Measurements from ENCODE around the gene PRKN. TPM values are rescaled to one million over a fixed set of nuclear protein-coding genes. Genes with fewer than 3 reads are reported as not detected.

Gene PRKN
- under 1 TPM; 0.22 to 0.55 TPM for total RNA-seq
- polyA plus RNA-seq = 1.0 TPM

- Mint-ChIP-seq H3K4me3 (peak within 1 kb of the TSS; percentile 83 to 99 (median 93)), H3K9me3 (peaks cover 0 to 2% (median 0%) of the 10 kb centered on the region in 5 donors), H3K36me3 (peaks cover 0 to 1% (median 0%) of the 10 kb centered on the region in 3 donors), H3K4me1 (peaks cover 8 to 19% (median 18%) of the 10 kb centered on the region in 3 donors), H3K27me3 (peaks cover 4 to 9% of the 10 kb centered on the region in 2 donors), H3K27ac (peak within 1 kb of the TSS; percentile 87 to 99 (median 97))
- CTCF ChIA-PET = no interaction called here
- Histone ChIP-seq H3K9me3 (ENCODE audit: low read length) (no peaks in the 10 kb centered on the region), H3K36me3 (ENCODE audit: insufficient read depth, low read length) (no peaks in the 10 kb centered on the region), H3K27me3 (ENCODE audit: insufficient read depth, low read length, poor library complexity, severe bottlenecking) (no peaks in the 10 kb centered on the region), H3K27ac (ENCODE audit: low read depth, low read length) (peak within 1 kb of the TSS; percentile 64), H3K4me1 (ENCODE audit: insufficient read depth, low read length) (peaks cover 12% of the 10 kb centered on the region), H3K4me3 (ENCODE audit: low read length) (peak within 1 kb of the TSS; percentile 61)
- DNase-seq = peak; percentile 92 to 99 (median 94)
- POLR2A ChIA-PET = no interaction called here
These were observed at the start of gene PRKN, which contains the start of gene PACRG for GRCh38 chr6:162727322-162728182. TSS of gene PRKN (minus strand) at chr6:162727766. TSS of gene PACRG (plus strand) at chr6:162727974.

- H3K27me3 ChIP-seq (ENCODE audit: insufficient read depth, low read length, poor library complexity, severe bottlenecking) = no peaks in the 10 kb centered on the region
- H3K4me3 ChIP-seq (ENCODE audit: low read length) = no peak overlapping the region
- no peak overlapping the region for H3K27ac ChIP-seq (ENCODE audit: low read depth, low read length)
- H3K9me3 ChIP-seq (ENCODE audit: low read length) = no peaks in the 10 kb centered on the region
- H3K36me3 ChIP-seq (ENCODE audit: insufficient read depth, low read length) = no peaks in the 10 kb centered on the region
- H3K4me1 ChIP-seq (ENCODE audit: insufficient read depth, low read length) = no peaks in the 10 kb centered on the region
- H3K4me1 Mint-ChIP-seq = no peaks in the 10 kb centered on the region
- CTCF ChIA-PET = no interaction called here
- no peak for DNase-seq
- H3K9me3 Mint-ChIP-seq = peaks cover 4 to 30% (median 7%) of the 10 kb centered on the region in 5 donors
- POLR2A ChIA-PET = no interaction called here
- no peak overlapping the region for H3K4me3 Mint-ChIP-seq
- no peaks in the 10 kb centered on the region for H3K27me3 Mint-ChIP-seq
- no peaks in the 10 kb centered on the region for H3K36me3 Mint-ChIP-seq
- H3K27ac Mint-ChIP-seq = no peak overlapping the region
These were observed 49.5 kb upstream of the PRKN start for GRCh38 chr6:162777091-162777490.

- Mint-ChIP-seq H3K4me1 (peaks cover 0 to under 1% (median 0%) of the 10 kb centered on the region in 3 donors), H3K27ac (no peak overlapping the region), H3K9me3 (peaks cover 0 to 5% (median 0%) of the 10 kb centered on the region in 5 donors), H3K4me3 (no peak overlapping the region), H3K36me3 (no peaks in the 10 kb centered on the region), H3K27me3 (no peaks in the 10 kb centered on the region)
- Histone ChIP-seq H3K27ac (ENCODE audit: low read depth, low read length) (no peak overlapping the region), H3K9me3 (ENCODE audit: low read length) (no peaks in the 10 kb centered on the region), H3K4me3 (ENCODE audit: low read length) (no peak overlapping the region), H3K4me1 (ENCODE audit: insufficient read depth, low read length) (no peaks in the 10 kb centered on the region), H3K36me3 (ENCODE audit: insufficient read depth, low read length) (no peaks in the 10 kb centered on the region), H3K27me3 (ENCODE audit: insufficient read depth, low read length, poor library complexity, severe bottlenecking) (no peaks in the 10 kb centered on the region)
- ChIA-PET CTCF (no interaction called here), POLR2A (no interaction called here)
- no peak for DNase-seq
These were observed 46.4 kb upstream of the PRKN start for GRCh38 chr6:162773996-162774395.

- Mint-ChIP-seq H3K4me3 (no peak overlapping the region), H3K4me1 (peaks cover 0 to 3% (median 0%) of the 10 kb centered on the region in 3 donors), H3K9me3 (peaks cover 0 to 10% (median 0%) of the 10 kb centered on the region in 5 donors), H3K36me3 (no peaks in the 10 kb centered on the region), H3K27me3 (no peaks in the 10 kb centered on the region), H3K27ac (no peak overlapping the region)
- no peak overlapping the region for H3K4me3 ChIP-seq (ENCODE audit: low read length)
- ChIA-PET CTCF (no interaction called here), POLR2A (no interaction called here)
- H3K27ac ChIP-seq (ENCODE audit: low read depth, low read length) = no peak overlapping the region
- no peaks in the 10 kb centered on the region for H3K4me1 ChIP-seq (ENCODE audit: insufficient read depth, low read length)
- H3K27me3 ChIP-seq (ENCODE audit: insufficient read depth, low read length, poor library complexity, severe bottlenecking) = no peaks in the 10 kb centered on the region
- DNase-seq = no peak
- no peaks in the 10 kb centered on the region for H3K9me3 ChIP-seq (ENCODE audit: low read length)
- H3K36me3 ChIP-seq (ENCODE audit: insufficient read depth, low read length) = no peaks in the 10 kb centered on the region
These were observed 44.9 kb upstream of the PRKN start for GRCh38 chr6:162772466-162772865.

- POLR2A ChIA-PET = no interaction called here
- H3K27me3 Mint-ChIP-seq = no peaks in the 10 kb centered on the region
- Histone ChIP-seq H3K27me3 (ENCODE audit: insufficient read depth, low read length, poor library complexity, severe bottlenecking) (no peaks in the 10 kb centered on the region), H3K4me1 (ENCODE audit: insufficient read depth, low read length) (no peaks in the 10 kb centered on the region), H3K36me3 (ENCODE audit: insufficient read depth, low read length) (no peaks in the 10 kb centered on the region), H3K9me3 (ENCODE audit: low read length) (no peaks in the 10 kb centered on the region), H3K27ac (ENCODE audit: low read depth, low read length) (no peak overlapping the region), H3K4me3 (ENCODE audit: low read length) (no peak overlapping the region)
- peaks cover 0 to 3% (median 0%) of the 10 kb centered on the region in 3 donors for H3K4me1 Mint-ChIP-seq
- DNase-seq = no peak
- H3K9me3 Mint-ChIP-seq = peaks cover 0 to 10% (median 0%) of the 10 kb centered on the region in 5 donors
- H3K36me3 Mint-ChIP-seq = no peaks in the 10 kb centered on the region
- CTCF ChIA-PET = no interaction called here
- no peak overlapping the region for H3K27ac Mint-ChIP-seq
- no peak overlapping the region for H3K4me3 Mint-ChIP-seq
These were observed 43.4 kb upstream of the PRKN start for GRCh38 chr6:162770955-162771354.

GRCh38 chr6:162770136-162770535 lies 42.6 kb upstream of the PRKN start:
- ChIA-PET POLR2A (no interaction called here), CTCF (no interaction called here)
- Histone ChIP-seq H3K27me3 (ENCODE audit: insufficient read depth, low read length, poor library complexity, severe bottlenecking) (no peaks in the 10 kb centered on the region), H3K4me3 (ENCODE audit: low read length) (no peak overlapping the region), H3K27ac (ENCODE audit: low read depth, low read length) (no peak overlapping the region), H3K9me3 (ENCODE audit: low read length) (no peaks in the 10 kb centered on the region), H3K36me3 (ENCODE audit: insufficient read depth, low read length) (no peaks in the 10 kb centered on the region), H3K4me1 (ENCODE audit: insufficient read depth, low read length) (no peaks in the 10 kb centered on the region)
- Mint-ChIP-seq H3K9me3 (peaks cover 0 to 10% (median 0%) of the 10 kb centered on the region in 5 donors), H3K27ac (no peak overlapping the region), H3K4me3 (no peak overlapping the region), H3K4me1 (peaks cover 0 to 3% (median 0%) of the 10 kb centered on the region in 3 donors), H3K36me3 (no peaks in the 10 kb centered on the region), H3K27me3 (no peaks in the 10 kb centered on the region)
- DNase-seq = no peak

- H3K4me1 Mint-ChIP-seq = no peaks in the 10 kb centered on the region
- no peak overlapping the region for H3K27ac Mint-ChIP-seq
- CTCF ChIA-PET = no interaction called here
- H3K4me3 Mint-ChIP-seq = no peak overlapping the region
- no peak for DNase-seq
- Histone ChIP-seq H3K27ac (ENCODE audit: low read depth, low read length) (no peak overlapping the region), H3K27me3 (ENCODE audit: insufficient read depth, low read length, poor library complexity, severe bottlenecking) (no peaks in the 10 kb centered on the region), H3K9me3 (ENCODE audit: low read length) (no peaks in the 10 kb centered on the region), H3K4me3 (ENCODE audit: low read length) (no peak overlapping the region), H3K4me1 (ENCODE audit: insufficient read depth, low read length) (no peaks in the 10 kb centered on the region), H3K36me3 (ENCODE audit: insufficient read depth, low read length) (no peaks in the 10 kb centered on the region)
- no peaks in the 10 kb centered on the region for H3K27me3 Mint-ChIP-seq
- peaks cover 0 to 3% (median 0%) of the 10 kb centered on the region in 5 donors for H3K9me3 Mint-ChIP-seq
- POLR2A ChIA-PET = no interaction called here
- no peaks in the 10 kb centered on the region for H3K36me3 Mint-ChIP-seq
These were observed 26.2 kb upstream of the PRKN start for GRCh38 chr6:162753775-162754174.

GRCh38 chr6:162751211-162751859 lies 23.8 kb upstream of the PRKN start:
- no peaks in the 10 kb centered on the region for H3K36me3 ChIP-seq (ENCODE audit: insufficient read depth, low read length)
- no peaks in the 10 kb centered on the region for H3K4me1 ChIP-seq (ENCODE audit: insufficient read depth, low read length)
- H3K4me3 ChIP-seq (ENCODE audit: low read length) = no peak overlapping the region
- CTCF ChIA-PET = no interaction called here
- Mint-ChIP-seq H3K27me3 (no peaks in the 10 kb centered on the region), H3K9me3 (peaks cover 0 to 2% (median 0%) of the 10 kb centered on the region in 5 donors), H3K36me3 (no peaks in the 10 kb centered on the region), H3K4me1 (no peaks in the 10 kb centered on the region), H3K4me3 (no peak overlapping the region), H3K27ac (no peak overlapping the region)
- no peaks in the 10 kb centered on the region for H3K9me3 ChIP-seq (ENCODE audit: low read length)
- POLR2A ChIA-PET = no interaction called here
- H3K27me3 ChIP-seq (ENCODE audit: insufficient read depth, low read length, poor library complexity, severe bottlenecking) = no peaks in the 10 kb centered on the region
- no peak overlapping the region for H3K27ac ChIP-seq (ENCODE audit: low read depth, low read length)
- DNase-seq = no peak
